Activated CD4-positive, alpha-beta memory T cell treated with anti-CD3 and anti-CD28 coated beads, Interleukin-2, amount 10 ng/mL, durations not matched to agents 7 days and 5 days (primary cell): ENCODE data around the gene PSG3. TPM values are rescaled to one million over a fixed set of nuclear protein-coding genes. Genes with fewer than 3 reads are reported as not detected.

Experiments used
- total RNA-seq, 2 experiments: library from RNA; stranded (reverse); gene quantifications; one replicate each; pipeline ENCODE4 v1.2.3, GENCODE V29; 2021

Gene PSG3
- total RNA-seq, 2 experiments from 2014 or later: not detected

Other genes with a start within 250 kb of the PSG3 start
- 10 to 100 TPM; 38.2 to 43.0 TPM for gene CEACAM1, start 212.0 kb downstream of the PSG3 start, total RNA-seq
- gene CEACAM8, start 145.6 kb downstream of the PSG3 start, total RNA-seq: not detected
- gene PSG8, start 25.2 kb upstream of the PSG3 start, total RNA-seq: not detected
- gene PSG1, start 139.2 kb upstream of the PSG3 start, total RNA-seq: not detected
- gene PSG6, start 177.4 kb upstream of the PSG3 start, total RNA-seq: not detected
- not detected for gene PSG7, start 196.7 kb upstream of the PSG3 start, total RNA-seq